Retina (tissue), 1 donor: ENCODE data around the gene TPGS2.
"Not testable (repeated sequence)": the region's sequence is repeated elsewhere in the genome, so short reads cannot be mapped to it uniquely, and the experiment has no call there.

Experiments
- DNase-seq: peaks from one replicate; pipeline ENCODE4 v3.0.0-alpha.2; 2016

TPGS2 gene

GRCh38 chr18:36819621-36820020 lies 9.2 kb downstream of the TPGS2 start:
- DNase-seq, result no peak

DNA sequence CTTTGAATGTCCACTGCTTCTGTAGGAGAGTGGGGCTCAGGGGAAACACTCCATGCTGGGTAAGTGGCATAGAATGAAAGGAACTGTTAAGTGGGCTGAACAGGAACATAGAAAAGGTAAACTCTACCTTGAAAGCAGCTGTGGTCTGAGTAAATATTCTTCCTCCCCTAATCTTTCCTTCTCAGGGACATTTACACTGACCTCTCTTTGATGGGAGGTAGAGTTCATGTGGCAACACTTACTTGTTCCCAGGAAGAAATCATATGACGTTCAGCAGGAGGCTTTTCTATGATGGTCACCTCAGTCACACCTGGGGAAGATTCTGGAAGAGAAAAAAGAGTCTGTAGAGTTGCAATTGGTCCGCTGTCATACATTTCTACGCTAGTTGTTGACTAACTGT lies 10.2 kb downstream of the TPGS2 start:
- no peak for DNase-seq

DNA sequence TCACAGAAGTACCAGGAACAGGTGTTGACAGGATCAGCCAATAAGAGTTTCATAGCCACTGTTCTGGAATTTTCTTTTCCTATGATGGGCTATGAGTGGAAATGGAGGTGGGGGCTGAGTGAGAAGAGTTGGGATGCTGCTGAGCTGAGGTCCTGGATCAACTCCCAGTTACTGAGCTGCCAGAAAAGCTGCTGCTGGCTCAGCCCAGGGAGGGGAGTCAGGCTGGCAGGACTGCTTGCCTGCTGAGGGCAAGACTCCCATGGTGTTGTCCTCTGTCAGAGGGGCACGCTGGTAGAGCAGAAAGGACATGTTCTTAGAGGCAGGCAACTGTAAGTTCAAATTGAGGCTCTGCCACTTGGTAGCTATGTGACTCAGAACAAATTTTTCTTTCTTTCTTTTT lies 11.8 kb downstream of the TPGS2 start:
- DNase-seq, result no peak

- DNase-seq, result not testable (repeated sequence)
These were observed 12.7 kb downstream of the TPGS2 start for GRCh38 chr18:36816096-36816495.

- no peak for DNase-seq
These were observed 13.8 kb downstream of the TPGS2 start for GRCh38 chr18:36814994-36815393.

GRCh38 chr18:36813824-36814223 lies 15.0 kb downstream of the TPGS2 start:
- no peak for DNase-seq

DNA sequence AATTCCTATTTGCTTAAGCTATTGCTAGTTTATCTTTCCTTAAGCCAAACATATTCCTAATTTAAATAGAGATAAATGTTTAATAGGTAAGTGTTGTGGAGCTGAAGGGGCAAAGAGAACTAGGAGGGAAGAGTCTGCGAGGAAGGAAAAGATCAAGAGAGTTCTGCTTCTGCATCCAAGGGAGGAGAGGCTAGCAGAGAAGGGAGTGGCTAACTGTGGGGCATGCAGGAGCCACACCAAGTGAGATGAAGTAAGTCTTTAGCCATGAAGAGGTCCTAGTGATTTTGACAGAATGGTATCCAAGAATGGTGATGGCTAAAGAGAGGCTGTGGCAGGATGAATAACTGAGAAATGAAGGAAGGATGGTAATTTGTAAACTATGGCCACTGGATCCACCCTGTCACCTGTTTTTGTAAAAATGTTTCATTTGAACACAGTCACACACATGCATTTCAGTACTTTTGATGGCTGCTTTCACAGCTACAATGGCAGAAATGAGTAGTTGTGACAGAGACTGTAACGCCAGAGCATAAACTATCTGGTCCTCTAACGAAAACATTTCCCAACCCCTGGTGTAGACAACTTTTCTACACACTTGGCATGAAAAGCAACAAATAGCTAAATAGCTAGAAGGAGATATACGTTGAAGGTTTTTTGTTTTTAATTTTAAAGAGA lies 15.6 kb downstream of the TPGS2 start:
- no peak for DNase-seq

GRCh38 chr18:36812678-36813077 lies 16.1 kb downstream of the TPGS2 start:
- DNase-seq, result no peak

DNA sequence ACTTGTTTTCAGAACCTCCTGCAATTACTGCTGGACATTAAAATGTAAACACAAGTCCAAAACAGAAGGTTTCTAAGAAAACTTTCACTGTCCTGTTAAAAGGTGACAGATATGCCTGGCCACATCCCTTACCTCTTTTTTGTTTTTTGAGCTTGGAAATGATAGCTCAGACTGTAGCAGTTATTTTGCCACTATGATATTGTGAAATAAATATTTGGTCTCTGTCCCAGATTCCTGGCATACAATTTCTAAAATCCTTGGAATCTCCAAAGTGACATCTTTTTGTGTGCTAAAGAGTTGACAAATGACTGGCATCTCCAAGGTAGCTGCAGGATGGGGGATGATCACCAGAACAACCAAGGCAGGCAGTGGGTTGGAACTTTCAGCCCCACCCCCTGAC lies 16.8 kb downstream of the TPGS2 start:
- DNase-seq, result no peak

DNA sequence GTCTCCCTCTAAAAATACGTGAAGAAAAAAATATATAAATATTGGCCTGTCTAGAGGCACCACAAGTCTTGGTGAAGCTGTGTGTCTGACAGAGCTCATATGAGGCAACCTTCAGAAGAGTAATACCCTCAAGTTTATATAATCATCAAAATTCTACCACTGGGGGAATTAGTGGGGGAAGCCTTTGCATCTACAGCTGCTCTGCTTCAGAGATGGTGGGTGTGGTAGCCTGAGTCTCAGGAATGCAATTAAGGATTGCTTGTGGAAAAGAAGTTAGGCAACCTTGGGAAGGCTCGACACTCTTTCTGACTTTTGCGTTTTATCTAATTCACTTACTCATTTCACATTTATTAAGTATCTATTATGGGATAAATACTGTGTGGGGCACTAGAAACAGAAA lies 17.4 kb downstream of the TPGS2 start:
- no peak for DNase-seq

DNA sequence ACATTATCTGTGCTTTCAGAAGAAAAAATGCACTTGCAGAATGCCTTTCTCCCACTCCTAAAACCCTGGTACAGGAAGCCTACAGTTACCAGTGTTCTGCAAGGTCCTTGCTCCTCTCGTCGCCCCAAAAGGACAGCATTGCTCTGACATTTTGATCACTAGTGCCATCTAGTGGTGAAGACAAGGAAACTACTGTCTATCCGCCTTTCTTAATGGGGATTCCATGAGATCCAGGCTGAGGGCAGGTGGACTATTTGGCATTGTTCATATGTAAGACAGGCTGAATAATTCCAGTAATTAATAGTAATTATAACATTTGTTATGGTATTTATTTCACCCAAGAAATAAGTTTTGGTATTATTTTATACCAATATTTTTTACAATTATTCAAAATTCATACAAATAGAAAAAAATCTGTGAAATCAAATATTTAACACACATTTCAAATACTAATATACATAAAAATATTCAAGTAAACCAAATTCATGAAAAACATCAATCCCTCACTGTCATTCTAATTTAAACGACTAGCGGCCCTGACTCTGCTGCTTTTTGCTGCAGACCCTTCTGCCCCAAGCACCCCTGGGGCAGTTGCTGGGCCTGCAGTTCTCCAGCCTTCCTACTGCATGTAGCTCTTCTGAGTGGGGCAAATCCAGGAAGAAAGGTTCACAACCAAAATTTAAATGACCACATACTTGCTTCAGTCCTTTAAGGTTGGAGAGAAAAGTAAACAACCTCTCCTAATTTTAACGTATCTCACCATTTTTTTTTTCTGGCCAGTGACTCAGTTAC lies 19.0 kb downstream of the TPGS2 start:
- peak; percentile 50 for DNase-seq

- no peak for DNase-seq
These were observed 20.1 kb downstream of the TPGS2 start for GRCh38 chr18:36808681-36809080.

DNA sequence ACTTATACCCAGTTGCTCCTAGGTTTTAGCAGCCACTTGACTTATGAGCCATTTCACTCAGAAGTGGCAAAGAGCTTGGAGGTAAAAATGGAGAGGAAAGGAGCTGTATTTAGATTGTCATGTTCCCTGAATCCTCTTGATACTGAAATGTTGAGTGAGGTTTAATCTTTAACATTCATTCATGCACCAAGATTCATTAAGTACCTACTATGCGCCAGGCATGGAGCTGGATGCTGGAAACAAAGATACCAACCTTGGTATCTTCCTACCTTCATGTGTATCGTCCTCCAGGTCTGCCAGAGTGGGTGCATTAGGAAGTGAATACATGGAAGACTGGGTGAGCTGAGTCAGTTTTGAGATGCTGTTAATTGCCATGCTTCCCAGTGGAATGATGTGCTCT lies 23.7 kb downstream of the TPGS2 start:
- no peak for DNase-seq

- DNase-seq, result no peak
These were observed 29.9 kb downstream of the TPGS2 start for GRCh38 chr18:36798738-36799473.

DNA sequence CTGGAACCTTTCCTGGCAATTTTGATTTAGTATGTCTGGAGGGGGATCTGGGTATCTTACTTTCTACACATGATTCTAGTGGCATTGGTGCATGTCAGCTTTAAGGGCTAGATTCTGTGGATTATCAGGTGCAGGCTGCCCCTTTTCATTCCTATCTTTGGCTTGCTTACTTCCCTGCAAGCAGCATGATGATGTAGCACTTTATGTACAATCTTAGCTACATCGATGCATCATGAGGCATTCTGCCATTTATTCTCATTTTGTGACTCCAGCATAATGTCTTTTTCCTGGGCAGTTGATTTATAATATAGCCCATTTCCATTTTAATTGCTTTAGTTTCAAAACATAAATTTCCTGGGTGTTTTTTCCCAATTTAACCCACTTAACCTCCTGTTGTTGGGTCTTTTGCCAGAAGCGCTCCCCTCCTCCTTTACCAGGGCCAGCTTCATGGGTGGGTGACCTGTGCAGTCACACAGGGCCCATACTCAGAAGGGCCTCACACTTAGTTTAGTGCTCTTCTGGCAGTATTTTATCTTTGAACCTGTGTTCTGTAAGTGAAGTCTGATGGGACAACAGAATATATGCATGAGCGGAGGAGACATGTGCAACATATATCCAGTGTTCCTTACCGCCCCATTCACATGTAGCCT lies 36.0 kb downstream of the TPGS2 start:
- DNase-seq, result no peak

DNA sequence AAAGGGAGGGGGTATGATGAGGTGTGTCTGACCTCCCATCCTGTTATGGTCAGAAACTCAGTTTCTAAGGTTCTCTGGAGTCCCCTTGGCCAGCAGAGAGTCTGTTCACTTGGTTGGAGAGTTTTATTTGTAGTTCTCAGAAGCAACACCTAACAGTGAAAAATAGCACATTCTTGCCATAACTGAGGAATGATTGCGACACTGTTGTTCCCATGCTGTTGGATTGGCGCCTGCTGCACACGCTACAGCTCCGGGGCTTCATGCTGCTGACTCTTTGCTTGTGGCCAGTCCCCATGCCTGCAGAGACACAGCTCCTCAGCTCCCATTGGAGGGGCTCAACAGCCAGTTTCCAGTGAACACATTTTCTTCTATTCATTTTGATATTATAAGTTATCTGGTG lies 42.1 kb downstream of the TPGS2 start:
- no peak for DNase-seq

GRCh38 chr18:36783792-36784191 lies 45.0 kb downstream of the TPGS2 start:
- no peak for DNase-seq

DNA sequence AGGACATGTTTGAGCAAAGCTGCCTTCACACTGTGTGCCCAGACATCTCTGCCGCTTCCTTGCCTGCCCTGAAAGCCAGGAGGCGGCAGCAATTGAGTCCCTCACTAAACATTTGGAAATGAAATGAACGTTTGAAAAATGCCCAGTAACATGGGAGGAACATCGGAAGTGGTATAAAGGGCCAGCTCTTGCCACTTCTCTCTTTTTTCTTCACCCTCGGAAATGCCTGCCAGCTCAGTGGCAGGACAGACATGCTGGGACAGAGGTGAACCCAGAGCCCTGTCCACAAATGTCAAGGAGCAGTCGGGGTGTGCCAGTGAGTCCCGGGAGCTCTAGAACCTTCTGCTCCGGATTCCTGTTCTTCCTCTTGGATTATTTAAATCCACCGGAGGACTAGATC lies 46.1 kb downstream of the TPGS2 start:
- no peak for DNase-seq

- no peak for DNase-seq
These were observed 48.1 kb downstream of the TPGS2 start for GRCh38 chr18:36780748-36781147.

GRCh38 chr18:36777566-36777965 lies 51.2 kb downstream of the TPGS2 start:
- DNase-seq, result no peak

- no peak for DNase-seq
These were observed 52.2 kb downstream of the TPGS2 start for GRCh38 chr18:36776650-36777049.

DNA sequence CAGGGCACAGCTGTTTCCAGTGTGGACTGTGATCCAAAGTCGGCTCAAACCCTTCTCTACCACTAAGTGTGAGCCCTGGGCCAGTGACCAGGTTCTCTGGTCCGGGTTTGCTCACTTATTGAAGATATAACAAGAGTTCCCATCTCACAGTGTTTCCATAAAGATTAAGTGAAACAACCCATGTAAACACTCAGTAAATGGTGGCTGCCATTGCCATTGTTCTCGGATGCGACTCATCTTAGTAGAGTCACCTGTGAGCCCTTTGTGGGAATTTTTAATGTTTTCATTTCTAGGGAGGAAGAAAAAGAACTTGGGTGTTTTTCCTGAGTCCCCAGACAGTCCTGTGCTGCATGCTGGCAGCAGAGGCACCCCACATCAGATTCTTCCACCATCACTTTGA lies 53.4 kb downstream of the TPGS2 start:
- no peak for DNase-seq

- no peak for DNase-seq
These were observed 56.5 kb downstream of the TPGS2 start for GRCh38 chr18:36772241-36772723.
